ENCODE results near the gene CADM4.

Gene CADM4, protein sequence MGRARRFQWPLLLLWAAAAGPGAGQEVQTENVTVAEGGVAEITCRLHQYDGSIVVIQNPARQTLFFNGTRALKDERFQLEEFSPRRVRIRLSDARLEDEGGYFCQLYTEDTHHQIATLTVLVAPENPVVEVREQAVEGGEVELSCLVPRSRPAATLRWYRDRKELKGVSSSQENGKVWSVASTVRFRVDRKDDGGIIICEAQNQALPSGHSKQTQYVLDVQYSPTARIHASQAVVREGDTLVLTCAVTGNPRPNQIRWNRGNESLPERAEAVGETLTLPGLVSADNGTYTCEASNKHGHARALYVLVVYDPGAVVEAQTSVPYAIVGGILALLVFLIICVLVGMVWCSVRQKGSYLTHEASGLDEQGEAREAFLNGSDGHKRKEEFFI

GRCh38 chr19:43639519-43640423 is at the start of gene CADM4:
Gene CADM4, minus strand, starts transcription at chr19:43639850. Its CDS starts 60 bp downstream, at chr19:43639790.
- in situ Hi-C loops (cut with MboI; ENCODE audit: low pct_unique_long_range_greater_than_20kb, low sequenced_read_pairs, unreplicated experiment) = no loop called here
- DNase-seq (ENCODE audit: low spot score) = peak; percentile 82
- no peak for TF ChIP-seq CTCF (IDR thresholded peaks at IDR 0.05; ENCODE audit: extremely low read depth, insufficient read depth, missing control alignments)

DNA sequence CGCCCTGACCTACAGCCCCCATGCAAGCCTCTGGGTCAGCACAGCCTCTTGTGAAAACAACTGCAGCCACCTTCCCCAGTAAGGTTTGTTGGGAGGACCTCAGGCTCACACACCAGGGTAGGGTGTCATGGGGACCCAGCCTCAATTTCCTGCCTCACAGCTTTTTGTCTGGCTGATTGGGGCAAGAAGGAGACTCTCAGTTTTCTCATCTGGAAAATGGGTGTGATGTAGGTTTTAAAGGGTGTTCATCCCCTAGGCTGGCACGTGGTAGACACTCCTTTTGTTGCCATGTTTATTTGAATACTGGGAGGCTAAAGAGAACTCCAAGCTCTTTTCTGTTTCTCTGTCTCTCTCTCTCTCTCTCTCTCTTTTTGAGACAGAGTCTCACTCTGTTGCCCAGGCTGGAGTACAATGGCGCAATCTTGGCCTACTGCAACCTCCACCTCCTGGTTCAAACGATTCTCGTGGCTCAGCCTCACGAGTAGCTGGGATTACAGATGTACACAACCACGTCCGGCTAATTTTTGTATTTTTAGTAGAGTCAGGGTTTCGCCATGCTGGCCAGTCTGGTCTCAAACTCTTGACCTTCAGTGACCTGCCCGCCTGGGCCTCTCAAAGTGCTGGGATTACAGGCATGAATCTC is 48.5 kb upstream of the CADM4 start:
- TF ChIP-seq CTCF (IDR thresholded peaks at IDR 0.05; ENCODE audit: extremely low read depth, insufficient read depth, missing control alignments) = no peak
- in situ Hi-C loops (cut with MboI; ENCODE audit: low pct_unique_long_range_greater_than_20kb, low sequenced_read_pairs, unreplicated experiment) = no loop called here
- no peak for DNase-seq (ENCODE audit: low spot score)

GRCh38 chr19:43687660-43687997 is 48.0 kb upstream of the CADM4 start:
- in situ Hi-C loops (cut with MboI; ENCODE audit: low pct_unique_long_range_greater_than_20kb, low sequenced_read_pairs, unreplicated experiment) = no loop called here
- no peak for DNase-seq (ENCODE audit: low spot score)

GRCh38 chr19:43684326-43684725 is 44.7 kb upstream of the CADM4 start:
- no peak for TF ChIP-seq CTCF (IDR thresholded peaks at IDR 0.05; ENCODE audit: extremely low read depth, insufficient read depth, missing control alignments)
- in situ Hi-C loops (cut with MboI; ENCODE audit: low pct_unique_long_range_greater_than_20kb, low sequenced_read_pairs, unreplicated experiment) = no loop called here
- no peak for DNase-seq (ENCODE audit: low spot score)

More at GRCh38 chr19:43687660-43687997, 48.0 kb upstream of the CADM4 start:
- TF ChIP-seq CTCF (IDR thresholded peaks at IDR 0.05; ENCODE audit: extremely low read depth, insufficient read depth, missing control alignments) = no peak

- TF ChIP-seq CTCF (IDR thresholded peaks at IDR 0.05; ENCODE audit: extremely low read depth, insufficient read depth, missing control alignments) = no peak
- in situ Hi-C loops (cut with MboI; ENCODE audit: low pct_unique_long_range_greater_than_20kb, low sequenced_read_pairs, unreplicated experiment) = no loop called here
- DNase-seq (ENCODE audit: low spot score) = no peak
Observed at GRCh38 chr19:43683905-43684304, 44.3 kb upstream of the CADM4 start.

Measured in GM13977 (cell line).